ENCODE data around the gene UQCC2.

Gene UQCC2

DNA sequence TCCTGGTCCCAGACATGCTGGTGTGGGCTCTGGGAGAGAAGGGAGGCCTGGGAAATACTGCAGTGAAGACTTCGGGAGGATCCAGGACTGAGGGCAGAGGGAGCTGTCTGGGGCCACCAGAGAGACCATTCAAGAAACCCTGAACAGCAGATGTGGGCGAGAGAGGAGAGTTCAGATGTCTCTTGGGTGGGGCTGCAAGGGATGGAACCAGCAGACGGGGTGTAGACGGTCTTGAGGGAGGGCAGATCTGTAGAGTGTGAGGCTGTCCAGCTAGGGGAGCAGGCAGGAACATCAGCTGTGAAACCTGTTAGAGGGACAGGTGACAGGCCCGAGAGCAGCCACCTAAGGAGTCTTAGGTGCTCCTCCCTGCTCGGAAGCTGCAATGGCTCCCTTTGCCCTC, 51.5 kb downstream of the UQCC2 start:
- in situ Hi-C loops (cut with MboI; ENCODE audit: low sequenced_read_pairs) = no loop called here

DNA sequence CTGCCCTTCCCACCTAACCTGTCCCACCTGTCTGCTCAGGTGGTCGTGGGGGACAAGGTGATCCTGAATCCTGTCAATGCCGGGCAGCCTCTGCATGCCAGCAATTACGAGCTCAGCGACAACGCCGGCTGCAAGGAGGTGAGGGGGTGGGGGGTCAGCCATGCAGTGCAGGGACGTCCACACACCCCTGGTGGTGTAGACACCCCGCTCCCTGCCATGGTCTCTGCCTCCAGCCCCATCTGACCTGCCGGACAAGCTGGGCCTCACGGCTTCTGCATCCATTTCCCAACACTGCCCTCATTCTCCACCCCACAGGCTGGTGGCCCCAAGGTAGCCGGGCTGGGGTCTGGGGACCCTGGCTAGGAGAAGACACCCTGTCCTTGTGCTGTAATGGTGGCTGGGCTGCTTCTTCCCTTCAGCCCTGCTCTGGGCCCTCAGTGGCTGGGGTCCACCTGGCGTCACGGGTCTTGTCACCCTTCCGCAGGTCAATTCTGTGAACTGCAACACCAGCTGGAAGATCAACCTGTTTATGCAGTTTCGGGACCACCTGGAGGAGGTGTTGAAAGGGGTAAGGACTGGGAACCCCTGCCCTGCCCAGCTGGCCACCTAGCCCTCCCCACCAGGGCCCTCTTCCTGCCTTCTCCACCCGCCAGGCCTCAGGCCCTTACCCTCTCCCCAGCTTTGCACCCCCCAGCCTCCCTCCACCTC, 52.4 kb downstream of the UQCC2 start:
- in situ Hi-C loops (cut with MboI; ENCODE audit: low sequenced_read_pairs) = no loop called here

DNA sequence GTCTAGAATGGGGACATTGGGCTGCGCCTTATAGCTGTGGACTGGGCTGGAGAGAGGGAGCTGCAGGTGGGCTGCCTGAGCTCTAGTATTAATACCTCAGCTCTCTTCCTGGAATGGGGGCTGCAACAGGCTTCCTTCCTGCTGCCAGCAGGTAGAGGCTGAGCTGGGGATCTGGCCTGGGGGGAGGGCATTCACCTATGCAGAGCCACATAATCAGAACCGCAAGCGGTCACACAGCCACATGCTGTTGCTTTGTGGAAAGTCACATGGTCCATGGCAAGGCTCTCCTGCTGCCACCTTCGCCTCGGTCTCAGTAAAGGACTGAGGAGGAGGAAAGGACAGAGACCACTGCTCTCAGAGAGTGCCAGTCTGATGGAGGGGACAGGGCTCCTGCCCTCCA, 54.7 kb downstream of the UQCC2 start:
- in situ Hi-C loops (cut with MboI; ENCODE audit: low sequenced_read_pairs) = no loop called here

DNA sequence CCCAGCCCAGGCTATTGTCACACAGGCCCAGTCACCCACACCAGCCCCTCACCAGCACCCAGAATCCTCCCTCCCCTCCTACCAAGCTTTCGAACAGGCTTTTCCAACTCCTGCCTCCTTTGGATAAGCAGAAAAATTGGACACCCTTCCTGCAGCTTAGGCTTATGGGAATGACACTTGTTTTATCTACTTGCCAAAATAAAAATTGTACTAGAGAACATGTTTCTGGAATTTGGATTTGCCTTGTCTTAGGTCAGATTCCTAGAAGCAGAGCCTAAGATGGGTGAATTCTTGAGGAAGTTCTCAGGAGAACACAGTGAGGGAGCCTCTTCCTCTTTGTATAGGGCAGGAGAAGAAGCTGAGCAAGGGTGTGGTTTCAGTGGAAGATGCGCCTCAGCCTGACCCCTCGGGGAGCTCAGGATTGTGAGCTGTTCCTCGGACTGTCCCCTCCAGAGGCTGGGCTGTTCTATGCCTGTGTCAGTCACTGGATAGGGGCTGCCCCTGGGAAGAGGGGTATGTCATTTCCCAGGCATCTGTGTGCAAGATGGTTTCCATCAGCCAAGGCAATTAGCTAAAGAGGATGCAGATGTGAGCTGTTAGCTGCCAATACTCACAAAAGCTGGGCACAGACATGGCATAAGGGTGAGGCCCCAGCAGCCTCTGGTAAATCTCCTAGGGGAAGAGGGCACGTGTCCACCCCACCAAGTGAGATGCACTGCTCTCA, 56.5 kb downstream of the UQCC2 start:
- in situ Hi-C loops (cut with MboI; ENCODE audit: low sequenced_read_pairs) = no loop called here

GRCh38 chr6:33652002-33652401, 59.5 kb downstream of the UQCC2 start:
- in situ Hi-C loops (cut with MboI; ENCODE audit: low sequenced_read_pairs) = no loop called here

- in situ Hi-C loops (cut with MboI; ENCODE audit: low sequenced_read_pairs) = no loop called here
Measured at GRCh38 chr6:33651403-33651802, 60.1 kb downstream of the UQCC2 start.

All from hTERT RPE-1 (cell line).